ENCODE measurements around the gene HBS1L. TPM values are rescaled to one million over a fixed set of nuclear protein-coding genes. Genes with fewer than 3 reads are reported as not detected.

Gene HBS1L
- total RNA-seq, 1 experiment from 2014 or later, result 95.4 TPM

GRCh38 chr6:135043364-135043763, 11.3 kb downstream of the HBS1L start:
- Mint-ChIP-seq H3K9me3 (no peaks in the 10 kb centered on the region), H3K4me3 (no peak overlapping the region), H3K4me1 (no peaks in the 10 kb centered on the region), H3K36me3 (peaks cover 19% of the 10 kb centered on the region), H3K27ac (no peak overlapping the region), H3K27me3 (ENCODE audit: low read depth) (no peaks in the 10 kb centered on the region)
- DNase-seq (ENCODE audit: low spot score), result no peak
- TF ChIP-seq, protein P1, sequence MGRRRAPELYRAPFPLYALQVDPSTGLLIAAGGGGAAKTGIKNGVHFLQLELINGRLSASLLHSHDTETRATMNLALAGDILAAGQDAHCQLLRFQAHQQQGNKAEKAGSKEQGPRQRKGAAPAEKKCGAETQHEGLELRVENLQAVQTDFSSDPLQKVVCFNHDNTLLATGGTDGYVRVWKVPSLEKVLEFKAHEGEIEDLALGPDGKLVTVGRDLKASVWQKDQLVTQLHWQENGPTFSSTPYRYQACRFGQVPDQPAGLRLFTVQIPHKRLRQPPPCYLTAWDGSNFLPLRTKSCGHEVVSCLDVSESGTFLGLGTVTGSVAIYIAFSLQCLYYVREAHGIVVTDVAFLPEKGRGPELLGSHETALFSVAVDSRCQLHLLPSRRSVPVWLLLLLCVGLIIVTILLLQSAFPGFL (CRISPR knock-in tag; IDR thresholded peaks at IDR 0.05; ENCODE audit: borderline replicate concordance), result no peak
- no peak for TF ChIP-seq PRRX2 (CRISPR knock-in tag; IDR thresholded peaks at IDR 0.05)
- CTCF ChIA-PET, result no interaction called here
- ATAC-seq, result no peak
- POLR2A ChIA-PET, result no interaction called here

DNA sequence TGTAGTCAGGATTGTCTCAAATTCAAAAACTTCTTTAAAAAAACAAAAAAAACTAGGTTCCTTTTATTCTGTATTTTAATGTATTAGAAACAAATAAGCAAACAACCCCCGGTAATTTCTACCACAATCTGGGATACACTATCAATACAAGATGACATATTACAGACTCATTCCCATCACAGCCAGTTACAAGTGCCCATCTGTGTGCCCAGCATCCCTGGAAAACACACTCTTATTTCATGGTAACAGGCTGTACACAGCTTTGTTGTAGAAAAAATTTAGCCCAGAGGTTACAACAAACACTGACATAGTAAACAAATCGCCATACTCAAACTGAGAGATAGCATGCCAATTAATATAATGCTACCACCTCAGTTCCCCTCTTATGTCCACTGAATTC, 16.3 kb downstream of the HBS1L start:
- no peaks in the 10 kb centered on the region for H3K9me3 Mint-ChIP-seq
- peaks cover 43% of the 10 kb centered on the region for H3K36me3 Mint-ChIP-seq
- no peaks in the 10 kb centered on the region for H3K27me3 Mint-ChIP-seq (ENCODE audit: low read depth)
- ATAC-seq (no peak), DNase-seq (ENCODE audit: low spot score) (no peak)
- ChIA-PET CTCF (no interaction called here), POLR2A (no interaction called here)
- no peaks in the 10 kb centered on the region for H3K4me1 Mint-ChIP-seq
- H3K4me3 Mint-ChIP-seq, result no peak overlapping the region
- no peak overlapping the region for H3K27ac Mint-ChIP-seq
- TF ChIP-seq PRDM15 (CRISPR knock-in tag; IDR thresholded peaks at IDR 0.05), result no peak
- no peak for TF ChIP-seq ZNF396 (CRISPR knock-in tag; IDR thresholded peaks at IDR 0.05; ENCODE audit: borderline replicate concordance)
- no peak for TF ChIP-seq PRRX2 (CRISPR knock-in tag; IDR thresholded peaks at IDR 0.05)
- TF ChIP-seq SOX15 (CRISPR knock-in tag; IDR thresholded peaks at IDR 0.05), result no peak
- TF ChIP-seq USF1 (CRISPR knock-in tag; IDR thresholded peaks at IDR 0.05), result no peak
- TF ChIP-seq, protein P2, sequence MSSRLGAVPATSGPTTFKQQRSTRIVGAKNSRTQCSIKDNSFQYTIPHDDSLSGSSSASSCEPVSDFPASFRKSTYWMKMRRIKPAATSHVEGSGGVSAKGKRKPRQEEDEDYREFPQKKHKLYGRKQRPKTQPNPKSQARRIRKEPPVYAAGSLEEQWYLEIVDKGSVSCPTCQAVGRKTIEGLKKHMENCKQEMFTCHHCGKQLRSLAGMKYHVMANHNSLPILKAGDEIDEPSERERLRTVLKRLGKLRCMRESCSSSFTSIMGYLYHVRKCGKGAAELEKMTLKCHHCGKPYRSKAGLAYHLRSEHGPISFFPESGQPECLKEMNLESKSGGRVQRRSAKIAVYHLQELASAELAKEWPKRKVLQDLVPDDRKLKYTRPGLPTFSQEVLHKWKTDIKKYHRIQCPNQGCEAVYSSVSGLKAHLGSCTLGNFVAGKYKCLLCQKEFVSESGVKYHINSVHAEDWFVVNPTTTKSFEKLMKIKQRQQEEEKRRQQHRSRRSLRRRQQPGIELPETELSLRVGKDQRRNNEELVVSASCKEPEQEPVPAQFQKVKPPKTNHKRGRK (CRISPR knock-in tag; IDR thresholded peaks at IDR 0.05; ENCODE audit: borderline replicate concordance), result no peak
- TF ChIP-seq FOXJ3 (CRISPR knock-in tag; IDR thresholded peaks at IDR 0.05; ENCODE audit: borderline replicate concordance), result no peak
- TF ChIP-seq TEAD4 (CRISPR knock-in tag; IDR thresholded peaks at IDR 0.05), result no peak
- no peak for TF ChIP-seq MXD4 (CRISPR knock-in tag; IDR thresholded peaks at IDR 0.05; ENCODE audit: borderline replicate concordance)
- TF ChIP-seq ETV6 (CRISPR knock-in tag; IDR thresholded peaks at IDR 0.05), result no peak
- TF ChIP-seq ESRRA (CRISPR knock-in tag; IDR thresholded peaks at IDR 0.05; ENCODE audit: borderline replicate concordance), result no peak
- TF ChIP-seq, protein P3, sequence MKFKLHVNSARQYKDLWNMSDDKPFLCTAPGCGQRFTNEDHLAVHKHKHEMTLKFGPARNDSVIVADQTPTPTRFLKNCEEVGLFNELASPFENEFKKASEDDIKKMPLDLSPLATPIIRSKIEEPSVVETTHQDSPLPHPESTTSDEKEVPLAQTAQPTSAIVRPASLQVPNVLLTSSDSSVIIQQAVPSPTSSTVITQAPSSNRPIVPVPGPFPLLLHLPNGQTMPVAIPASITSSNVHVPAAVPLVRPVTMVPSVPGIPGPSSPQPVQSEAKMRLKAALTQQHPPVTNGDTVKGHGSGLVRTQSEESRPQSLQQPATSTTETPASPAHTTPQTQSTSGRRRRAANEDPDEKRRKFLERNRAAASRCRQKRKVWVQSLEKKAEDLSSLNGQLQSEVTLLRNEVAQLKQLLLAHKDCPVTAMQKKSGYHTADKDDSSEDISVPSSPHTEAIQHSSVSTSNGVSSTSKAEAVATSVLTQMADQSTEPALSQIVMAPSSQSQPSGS (CRISPR knock-in tag; IDR thresholded peaks at IDR 0.05; ENCODE audit: borderline replicate concordance, low read depth), result no peak
- TF ChIP-seq ZNF138 (CRISPR knock-in tag; conservative IDR thresholded peaks at IDR 0.05), result no peak
- TF ChIP-seq KAT7 (CRISPR knock-in tag; IDR thresholded peaks at IDR 0.05; ENCODE audit: borderline replicate concordance), result no peak
- TF ChIP-seq CREM (CRISPR knock-in tag; IDR thresholded peaks at IDR 0.05), result no peak
- no peak for TF ChIP-seq AFF4 (CRISPR knock-in tag; IDR thresholded peaks at IDR 0.05; ENCODE audit: borderline replicate concordance)
- TF ChIP-seq ZNF121 (CRISPR knock-in tag; IDR thresholded peaks at IDR 0.05), result no peak
- TF ChIP-seq E2F1 (CRISPR knock-in tag; IDR thresholded peaks at IDR 0.05), result no peak
- TF ChIP-seq ZBTB43 (CRISPR knock-in tag; IDR thresholded peaks at IDR 0.05), result no peak

Data from WTC11 (cell line).